ENCODE data around the gene XIRP1.
"Not testable (repeated sequence)": the region's sequence is repeated elsewhere in the genome, so short reads cannot be mapped to it uniquely, and the experiment has no call there.

The XIRP1 gene

DNA sequence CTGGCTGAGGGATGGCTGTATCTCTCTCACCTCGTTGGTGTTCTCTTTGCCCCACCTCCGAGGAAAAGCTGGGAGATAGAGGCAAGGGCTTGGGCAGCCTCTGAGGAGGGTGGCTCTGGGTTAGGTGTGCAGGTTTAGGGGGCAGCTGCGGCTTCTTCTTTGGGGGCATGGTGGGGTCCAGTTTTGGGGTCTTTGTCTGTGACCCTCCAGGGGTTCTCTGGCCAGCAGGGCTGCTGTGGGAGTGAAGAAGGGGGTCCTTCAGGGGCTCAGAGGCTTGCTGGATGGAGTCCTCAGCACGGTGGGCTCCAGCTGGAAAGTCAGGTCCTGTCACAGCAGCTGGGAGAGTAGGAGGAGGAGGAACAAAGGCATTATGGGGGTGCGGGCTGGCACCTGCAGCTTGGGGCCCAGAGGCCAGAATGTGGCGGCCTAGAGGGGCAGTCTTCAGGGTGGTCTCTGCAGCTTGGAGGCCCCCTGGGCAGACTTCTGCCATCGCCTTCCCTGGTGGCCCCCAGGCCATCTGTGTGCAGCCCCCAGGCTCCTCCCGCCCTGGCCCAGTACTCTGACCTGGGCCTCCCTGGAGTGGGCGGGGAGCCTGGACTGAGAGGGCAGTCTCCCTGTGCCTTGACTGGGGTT lies 7.0 kb downstream of the XIRP1 start:
- no peak for DNase-seq (ENCODE audit: low read depth)

DNA sequence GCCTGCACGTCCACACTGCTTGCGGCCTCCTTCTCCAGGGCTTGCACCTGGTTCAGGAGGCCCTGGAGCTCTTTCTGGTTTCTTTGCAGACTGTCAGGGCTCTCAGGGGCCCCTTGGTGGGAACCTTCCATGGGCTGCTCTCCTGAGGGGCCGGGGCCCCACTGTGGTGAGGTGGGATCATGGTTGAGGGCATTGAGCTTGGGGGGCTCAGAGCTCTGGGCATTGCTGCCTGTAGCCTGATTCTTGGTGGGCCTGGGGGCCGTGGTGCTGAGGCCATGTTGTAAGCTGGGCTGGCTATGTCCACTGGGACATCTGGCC lies 7.5 kb downstream of the XIRP1 start:
- DNase-seq (ENCODE audit: low read depth): no peak

GRCh38 chr3:39184081-39184967 lies 8.1 kb downstream of the XIRP1 start:
- no peak for DNase-seq (ENCODE audit: low read depth)

DNA sequence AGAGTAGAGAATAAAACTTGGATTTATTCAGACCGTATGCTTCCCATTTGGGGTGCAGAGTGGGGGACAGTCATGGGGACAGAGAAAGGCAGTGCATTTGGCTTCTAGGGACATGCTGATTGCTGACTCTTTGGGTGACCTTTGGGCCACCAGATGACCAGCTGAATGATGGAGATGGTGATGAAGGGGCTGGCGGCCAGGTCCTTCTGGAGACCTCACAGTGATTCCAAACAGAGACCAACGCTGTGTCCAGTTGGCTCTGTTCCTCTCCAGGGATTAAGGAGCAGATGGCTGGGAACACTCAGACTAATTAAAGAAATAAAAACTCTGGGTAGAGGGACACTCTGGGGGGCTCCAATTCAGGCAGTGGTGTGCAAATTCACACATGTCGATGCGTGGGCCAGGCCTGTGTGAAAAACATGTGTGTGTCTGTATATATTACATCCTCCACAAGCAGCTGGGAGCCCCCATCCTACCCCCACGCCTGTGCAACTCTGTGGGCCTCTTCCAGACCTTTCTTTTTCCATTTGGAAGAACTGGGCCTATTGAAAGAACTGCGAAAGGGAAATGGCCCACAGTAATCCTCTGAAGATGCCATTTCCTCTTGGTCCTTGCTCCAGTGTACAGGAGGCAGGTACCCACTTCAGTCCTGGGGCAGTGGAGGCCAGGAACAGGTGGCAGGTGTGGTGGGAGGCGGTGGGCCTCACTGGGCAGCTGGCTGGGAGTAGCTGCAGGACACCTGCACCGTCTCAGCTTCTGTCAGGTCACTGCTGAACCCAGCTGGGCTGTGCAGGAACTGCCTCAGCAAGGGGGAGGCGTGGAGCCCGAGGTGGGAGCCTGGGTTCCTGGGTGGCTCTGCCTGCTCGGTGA lies 8.9 kb downstream of the XIRP1 start:
- DNase-seq (ENCODE audit: low read depth): no peak

GRCh38 chr3:39181408-39182335 lies 10.7 kb downstream of the XIRP1 start:
- DNase-seq (ENCODE audit: low read depth): peak; percentile 41

GRCh38 chr3:39180546-39181346 lies 11.6 kb downstream of the XIRP1 start:
- DNase-seq (ENCODE audit: low read depth): peak; percentile 85

GRCh38 chr3:39180183-39180545 lies 12.2 kb downstream of the XIRP1 start:
- DNase-seq (ENCODE audit: low read depth): peak; percentile 11

GRCh38 chr3:39178553-39178952 lies 13.8 kb downstream of the XIRP1 start:
- DNase-seq (ENCODE audit: low read depth): peak; percentile 35

DNA sequence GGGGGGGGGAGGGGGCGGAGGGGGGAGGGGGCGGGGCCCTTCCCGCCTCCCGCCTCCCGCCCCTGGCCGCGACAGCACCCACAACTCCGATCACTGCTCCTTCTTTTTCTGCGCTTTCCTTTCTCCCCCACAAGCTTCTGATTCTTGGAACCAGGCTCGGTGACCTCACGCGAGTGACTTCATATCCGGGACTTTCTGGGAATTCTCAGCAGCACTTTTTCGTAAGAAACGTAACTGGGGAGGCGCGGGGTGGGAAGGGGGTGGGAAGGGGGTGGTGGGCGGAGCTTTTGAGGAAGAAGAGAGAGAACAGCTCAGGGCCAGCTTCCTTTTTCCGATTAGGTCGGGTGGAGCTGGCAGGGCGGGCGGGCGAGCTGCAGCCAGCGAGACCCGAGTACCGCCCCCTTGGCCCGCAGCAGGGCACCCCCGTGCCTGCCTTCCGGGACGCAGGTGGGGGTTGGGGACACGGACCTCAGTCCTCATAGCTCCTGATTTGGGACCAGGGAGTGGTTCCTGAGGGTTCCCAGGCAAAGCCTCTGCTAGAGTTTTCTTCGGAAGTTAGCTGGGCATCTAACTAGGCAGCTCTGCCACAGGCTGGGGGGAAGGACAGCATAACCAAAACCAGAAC lies 14.6 kb downstream of the XIRP1 start:
- DNase-seq (ENCODE audit: low read depth): peak; percentile 94

GRCh38 chr3:39176025-39176714 lies 16.2 kb downstream of the XIRP1 start:
- no peak for DNase-seq (ENCODE audit: low read depth)

DNA sequence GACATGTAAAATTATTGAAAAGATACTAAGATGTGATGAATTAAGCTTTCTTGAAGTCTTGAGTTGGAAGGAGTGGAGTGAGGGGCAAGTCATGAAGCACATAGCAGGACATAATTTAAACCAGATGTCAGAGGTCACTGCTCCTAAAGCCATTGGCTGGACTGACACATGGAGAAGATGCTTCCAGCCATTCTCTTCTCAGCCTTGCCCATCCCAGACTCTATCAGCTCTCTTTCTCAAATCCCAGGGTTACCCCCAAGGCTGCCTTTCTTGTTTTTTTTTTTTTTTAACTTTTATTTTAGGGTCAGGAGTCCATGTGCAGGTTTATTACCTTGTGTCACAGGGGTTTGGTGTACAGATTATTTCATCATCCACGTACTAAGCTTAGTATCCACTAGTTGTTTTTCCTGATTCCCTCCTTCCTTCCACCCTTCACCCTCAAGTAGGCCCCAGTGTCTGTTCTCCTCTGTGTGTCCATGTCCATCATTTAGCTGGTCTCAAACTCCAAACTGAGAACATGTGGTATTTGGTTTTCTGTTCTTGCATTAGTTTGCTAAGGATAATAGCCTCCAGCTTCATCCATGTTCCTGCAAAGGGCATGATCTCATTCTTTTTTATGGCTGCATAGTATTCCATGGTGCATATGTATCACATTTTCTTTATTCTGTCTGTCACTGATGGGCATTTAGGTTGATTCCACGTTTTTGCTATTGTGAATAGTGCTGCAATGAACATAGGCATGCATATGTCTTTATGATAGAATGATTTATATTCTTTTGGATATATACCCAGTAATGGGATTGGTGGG lies 18.9 kb downstream of the XIRP1 start:
- no peak for DNase-seq (ENCODE audit: low read depth)

- DNase-seq (ENCODE audit: low read depth): no peak
Observed at GRCh38 chr3:39171860-39172259, 20.5 kb downstream of the XIRP1 start.

GRCh38 chr3:39170877-39171276 lies 21.5 kb downstream of the XIRP1 start:
- DNase-seq (ENCODE audit: low read depth): not testable (repeated sequence)

- no peak for DNase-seq (ENCODE audit: low read depth)
Observed at GRCh38 chr3:39170461-39170860, 21.9 kb downstream of the XIRP1 start.

DNA sequence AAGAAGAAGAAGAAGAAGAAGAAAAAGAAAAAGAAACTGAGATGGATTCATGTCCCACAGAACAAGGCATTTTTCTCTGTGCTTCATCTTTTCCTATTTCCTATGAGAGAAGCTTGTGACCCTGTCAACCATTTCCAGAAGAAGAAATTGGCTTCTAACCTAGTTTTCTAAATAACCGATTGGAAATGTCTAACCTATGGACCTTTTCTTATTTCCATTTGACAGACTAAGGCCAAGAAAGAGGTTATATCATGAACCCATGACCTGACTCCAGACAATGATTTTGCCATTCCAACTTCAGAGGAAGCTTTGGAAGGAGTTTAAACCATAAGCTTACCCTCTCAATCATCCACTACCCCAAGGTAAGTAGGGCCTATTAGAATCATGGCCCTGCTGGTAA lies 22.7 kb downstream of the XIRP1 start:
- no peak for DNase-seq (ENCODE audit: low read depth)

DNA sequence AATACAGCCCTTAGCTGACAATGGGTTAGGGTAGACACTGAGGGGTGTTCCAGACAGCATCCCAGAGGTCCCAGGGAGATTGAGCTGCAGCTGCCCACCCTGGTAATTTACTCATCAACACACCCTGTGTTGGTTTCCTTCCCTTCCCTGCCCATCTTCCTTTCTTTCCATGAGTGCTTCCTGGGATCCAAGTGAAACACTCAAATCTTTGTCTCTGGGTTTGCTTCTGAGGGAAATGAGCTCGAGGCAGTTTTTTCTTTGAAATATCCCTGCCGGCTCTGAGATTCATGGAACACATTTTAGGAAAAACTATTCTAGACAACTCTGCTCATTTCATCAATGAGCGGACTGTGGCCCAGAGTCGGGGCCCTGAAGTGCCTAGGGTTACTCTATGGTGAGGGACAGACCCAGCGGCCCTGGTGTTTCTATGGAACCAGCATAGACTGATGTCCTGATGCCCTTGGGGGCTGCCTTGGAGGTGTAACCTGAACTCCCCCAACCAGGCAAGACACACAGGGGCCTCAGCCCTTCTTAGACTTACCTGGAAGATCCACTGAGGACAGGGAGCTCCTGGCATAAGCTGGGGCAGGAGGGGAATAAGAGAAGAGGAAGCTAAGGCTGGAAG lies 24.1 kb downstream of the XIRP1 start:
- DNase-seq (ENCODE audit: low read depth): no peak

DNA sequence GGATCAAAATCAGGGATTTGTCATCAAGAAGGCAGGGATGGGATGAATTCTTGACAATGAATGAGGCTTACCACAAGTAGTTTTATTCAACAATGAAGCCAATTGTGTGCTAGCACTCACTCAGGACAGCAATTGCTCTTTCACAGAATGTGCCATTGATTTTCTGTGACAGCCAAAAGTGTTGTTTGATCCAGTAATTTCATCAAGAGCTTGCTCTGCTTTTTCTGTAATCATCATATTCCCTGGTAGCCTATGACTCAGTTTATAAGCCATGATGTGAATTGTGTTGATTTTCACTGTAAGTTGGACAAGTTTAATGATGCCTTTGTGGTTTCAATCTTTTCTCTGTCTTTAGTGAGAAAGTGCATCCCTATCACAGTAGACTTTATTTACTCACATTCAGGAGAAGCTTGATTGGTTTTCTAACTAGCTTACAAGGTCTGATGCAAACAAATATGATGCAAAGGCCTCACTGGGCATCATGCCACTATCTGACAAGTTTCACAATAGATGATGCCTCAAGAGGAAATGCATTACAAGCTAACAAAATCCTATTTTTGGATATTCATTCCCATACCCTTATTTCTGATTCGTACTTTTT lies 25.4 kb downstream of the XIRP1 start:
- DNase-seq (ENCODE audit: low read depth): peak; percentile 81

GRCh38 chr3:39166134-39166710 lies 26.2 kb downstream of the XIRP1 start:
- DNase-seq (ENCODE audit: low read depth): peak; percentile 92
